Stimulated activated CD8-positive, alpha-beta memory T cell treated with anti-CD3 and anti-CD28 coated beads, Interleukin-15, amount 100 ng/mL, for 4 hours (primary cell): ENCODE results near the gene MAN1C1.

ENCODE experiments used
- DNase-seq, 2 donors: peaks; one replicate each; pipeline ENCODE4 v3.0.0-alpha.2; 2020; ENCODE audit warnings: low read depth in 2 of 2

The MAN1C1 gene

DNA sequence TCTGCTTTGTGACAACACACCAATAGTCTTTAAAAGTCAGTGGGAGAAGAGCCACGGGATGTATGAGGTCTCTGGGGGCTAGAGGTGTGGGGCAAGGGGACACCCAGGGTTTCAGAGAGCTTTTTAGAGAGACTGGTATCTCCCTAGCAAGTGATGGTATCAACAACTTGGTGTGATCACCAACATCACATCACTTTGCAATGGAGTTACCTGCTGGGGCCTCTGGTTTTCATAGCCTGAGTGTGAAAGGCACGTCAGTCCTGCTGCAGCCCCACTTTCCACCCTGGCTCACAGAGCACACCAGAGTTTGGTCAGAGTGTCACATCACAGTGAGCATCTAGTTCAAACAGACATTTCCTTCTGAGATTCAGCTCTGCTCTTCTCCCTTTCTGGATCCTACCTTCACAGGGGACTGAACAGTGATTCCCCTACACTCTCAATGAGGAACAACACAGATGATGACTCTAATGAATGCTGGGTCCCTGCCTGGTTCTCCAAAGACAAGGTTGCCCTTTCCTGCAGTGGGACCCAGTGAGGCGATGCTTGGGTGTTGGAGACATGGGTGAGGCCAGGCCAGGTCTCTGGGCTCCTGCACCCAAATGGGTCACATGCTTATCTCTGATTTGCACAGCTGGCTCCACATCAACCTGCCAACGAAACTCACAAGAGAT, 2.0 kb upstream of the MAN1C1 start:
- DNase-seq = no peak

DNA sequence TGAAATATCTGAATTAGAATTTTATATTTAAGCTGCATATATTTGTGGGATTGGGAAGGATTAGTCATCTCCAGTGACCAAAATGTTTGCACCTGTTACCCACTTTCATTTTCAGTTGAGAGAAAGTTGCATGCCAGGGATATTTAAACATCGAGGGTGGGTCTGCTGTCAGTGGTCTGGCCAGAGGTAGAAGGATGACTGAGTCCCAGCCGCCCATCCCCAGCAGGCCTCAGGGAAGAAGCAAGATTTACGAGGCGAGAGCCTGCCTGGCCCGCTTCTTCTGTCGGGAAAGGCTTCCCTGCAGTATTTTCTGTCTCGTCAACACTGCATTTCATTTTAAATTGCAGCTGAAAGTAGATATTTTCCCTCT, 1.4 kb upstream of the MAN1C1 start:
- DNase-seq = no peak

DNA sequence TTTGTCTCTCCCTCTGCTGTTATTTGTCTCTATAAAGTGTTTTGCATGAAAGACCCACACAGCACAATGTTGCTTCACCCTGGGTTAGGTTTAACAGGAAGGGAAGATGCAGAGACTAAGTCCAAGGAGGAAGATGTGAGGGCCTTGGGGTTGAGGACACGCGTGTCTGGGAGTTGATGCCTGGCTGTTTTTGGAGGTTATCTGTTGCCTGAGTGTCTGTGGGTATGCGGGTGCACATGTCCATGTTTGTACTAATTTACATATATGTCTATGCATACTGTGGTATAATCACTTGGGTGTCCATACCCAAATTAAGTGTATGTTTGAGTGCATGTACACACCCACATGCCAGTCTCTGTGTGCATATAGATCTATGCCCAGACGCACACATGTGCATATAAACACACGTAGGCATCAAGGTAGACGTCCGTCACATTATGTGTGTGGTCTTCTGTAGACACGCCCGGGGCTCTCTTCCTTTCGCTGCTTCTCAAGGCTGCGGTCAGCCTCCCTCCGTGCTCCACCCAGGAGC, 962 bp upstream of the MAN1C1 start:
- no peak for DNase-seq

DNA sequence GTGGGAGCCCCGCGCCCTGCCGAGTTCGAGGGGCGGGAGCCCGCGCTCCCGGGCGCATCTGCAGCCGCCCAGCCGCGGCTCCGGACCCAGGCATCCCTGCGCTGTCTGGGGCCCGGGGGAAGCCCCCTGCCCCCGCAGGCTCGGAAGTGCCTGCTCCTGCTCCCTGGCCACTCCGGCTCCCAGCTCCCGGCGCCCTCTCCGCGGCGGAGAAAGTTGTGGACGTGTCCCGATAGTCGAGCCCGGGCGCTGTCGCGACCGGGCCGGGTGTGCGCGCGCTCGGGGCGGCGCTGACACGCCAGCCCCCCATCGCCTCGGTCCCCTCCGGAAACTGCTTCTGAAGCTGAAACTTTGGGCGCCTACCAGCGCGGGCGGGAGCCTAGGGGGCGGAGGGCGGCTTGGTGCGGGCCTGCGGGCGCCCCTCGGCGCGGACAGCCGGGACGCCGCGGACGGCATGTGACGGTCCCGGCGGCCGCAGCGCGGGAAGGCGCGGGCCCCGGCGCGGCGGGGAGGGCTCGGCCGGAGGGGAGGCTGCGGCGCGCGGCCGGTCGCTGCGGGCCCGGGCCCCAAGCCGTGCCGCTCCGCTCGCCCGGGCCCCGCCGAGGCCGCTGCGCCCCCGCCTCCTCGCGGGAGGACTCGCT, 515 bp downstream of the MAN1C1 start:
- DNase-seq = no peak

DNA sequence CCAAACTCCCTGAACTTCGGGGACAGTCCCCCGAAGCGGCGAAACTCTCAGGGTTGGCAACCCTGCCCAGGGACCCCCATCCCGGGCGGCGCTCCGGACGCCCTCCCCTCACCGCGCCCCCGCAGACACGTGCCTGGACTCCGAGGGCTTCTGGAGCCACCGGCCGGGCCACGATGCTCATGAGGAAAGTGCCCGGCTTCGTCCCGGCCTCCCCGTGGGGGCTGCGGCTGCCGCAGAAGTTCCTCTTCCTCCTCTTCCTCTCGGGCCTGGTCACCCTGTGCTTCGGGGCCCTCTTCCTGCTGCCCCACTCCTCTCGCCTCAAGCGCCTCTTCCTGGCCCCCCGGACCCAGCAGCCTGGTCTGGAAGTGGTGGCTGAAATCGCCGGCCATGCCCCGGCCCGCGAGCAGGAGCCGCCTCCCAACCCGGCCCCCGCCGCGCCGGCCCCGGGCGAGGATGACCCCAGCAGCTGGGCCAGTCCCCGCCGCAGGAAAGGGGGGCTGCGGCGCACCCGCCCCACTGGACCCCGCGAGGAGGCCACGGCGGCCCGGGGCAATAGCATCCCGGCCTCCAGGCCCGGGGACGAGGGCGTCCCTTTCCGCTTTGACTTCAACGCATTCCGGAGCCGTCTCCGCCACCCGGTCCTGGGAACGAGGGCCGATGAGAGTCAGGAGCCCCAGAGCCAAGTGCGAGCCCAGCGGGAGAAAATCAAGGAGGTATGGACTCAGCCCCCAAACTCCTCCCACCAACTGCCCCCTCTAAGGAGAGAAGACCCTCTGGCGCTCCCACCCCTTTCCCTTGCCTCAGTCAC, 1.2 kb downstream of the MAN1C1 start:
- no peak for DNase-seq

DNA sequence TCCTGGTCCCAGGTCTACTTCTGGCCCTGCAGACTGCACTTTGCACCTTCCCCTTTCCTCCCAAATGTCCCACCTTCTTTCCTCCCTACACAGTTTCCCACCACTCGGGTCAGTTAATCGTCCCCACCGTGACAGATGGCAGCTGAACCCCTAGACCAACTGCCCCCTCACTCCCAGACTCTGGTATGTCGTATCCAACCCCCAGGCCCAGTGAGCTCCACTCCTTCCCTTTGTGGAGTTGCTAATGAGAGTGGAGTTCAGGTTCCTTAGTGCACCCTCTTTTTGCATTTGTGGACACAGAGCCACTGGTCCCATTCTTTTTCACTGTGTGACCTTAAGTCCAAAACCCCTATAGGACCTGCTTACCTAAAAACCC, 1.8 kb downstream of the MAN1C1 start:
- DNase-seq = no peak

DNA sequence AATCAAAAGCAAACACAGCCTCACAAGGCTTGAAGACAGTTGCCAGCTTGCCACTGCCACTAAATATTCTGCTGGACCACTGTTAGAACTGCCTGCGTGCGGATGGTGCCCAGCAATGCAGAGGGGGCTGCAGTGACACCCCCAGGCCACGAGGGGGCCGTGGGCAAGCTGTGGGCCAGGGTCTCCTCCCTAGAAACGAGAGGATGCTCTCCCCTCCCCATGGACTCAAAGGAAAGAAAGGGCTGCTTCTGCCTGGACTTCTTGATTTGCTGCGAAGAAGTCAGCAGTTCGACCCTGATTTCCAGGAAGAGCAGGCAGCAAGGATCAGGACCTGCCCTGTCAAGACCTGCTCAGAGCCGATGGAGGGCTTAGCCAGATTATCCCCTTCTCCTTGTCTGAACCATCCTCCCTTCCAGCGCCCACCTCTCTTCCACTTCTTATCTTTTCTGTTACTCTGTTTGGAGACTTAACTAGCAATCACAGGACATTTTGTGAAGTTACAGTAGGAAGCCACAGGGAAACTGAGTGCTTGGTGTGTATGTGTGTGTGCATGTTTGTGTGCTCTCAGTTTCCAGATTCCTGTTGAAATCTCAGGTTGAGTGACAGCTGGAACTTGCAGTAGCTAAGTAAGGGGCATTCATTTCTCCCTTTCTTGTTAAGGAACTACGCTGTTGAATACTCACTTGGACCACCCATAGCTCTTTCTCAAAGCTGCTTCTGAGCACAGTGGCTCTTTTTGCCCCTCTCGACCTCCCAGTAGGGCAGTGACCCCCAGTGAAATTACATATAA, 2.7 kb downstream of the MAN1C1 start:
- DNase-seq = no peak

DNA sequence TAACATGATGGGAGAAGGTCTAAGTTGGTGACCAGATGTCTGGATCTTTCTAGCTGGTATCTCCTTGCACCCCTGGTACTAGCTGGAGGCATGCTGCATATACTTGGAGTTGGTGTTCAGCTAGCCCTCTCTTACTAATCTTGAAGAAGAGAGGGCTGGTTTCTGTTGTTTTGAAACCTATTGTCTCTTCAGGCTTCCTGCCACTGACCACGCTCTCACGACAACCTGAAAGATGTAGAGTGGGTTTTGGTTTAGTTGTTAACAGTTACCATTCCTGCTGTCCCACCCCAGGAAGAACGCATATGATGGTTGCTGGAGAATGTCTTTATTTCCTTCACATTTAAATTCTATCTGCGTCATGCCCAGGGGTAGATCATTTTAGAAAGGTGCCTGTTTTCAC, 3.6 kb downstream of the MAN1C1 start:
- no peak for DNase-seq

DNA sequence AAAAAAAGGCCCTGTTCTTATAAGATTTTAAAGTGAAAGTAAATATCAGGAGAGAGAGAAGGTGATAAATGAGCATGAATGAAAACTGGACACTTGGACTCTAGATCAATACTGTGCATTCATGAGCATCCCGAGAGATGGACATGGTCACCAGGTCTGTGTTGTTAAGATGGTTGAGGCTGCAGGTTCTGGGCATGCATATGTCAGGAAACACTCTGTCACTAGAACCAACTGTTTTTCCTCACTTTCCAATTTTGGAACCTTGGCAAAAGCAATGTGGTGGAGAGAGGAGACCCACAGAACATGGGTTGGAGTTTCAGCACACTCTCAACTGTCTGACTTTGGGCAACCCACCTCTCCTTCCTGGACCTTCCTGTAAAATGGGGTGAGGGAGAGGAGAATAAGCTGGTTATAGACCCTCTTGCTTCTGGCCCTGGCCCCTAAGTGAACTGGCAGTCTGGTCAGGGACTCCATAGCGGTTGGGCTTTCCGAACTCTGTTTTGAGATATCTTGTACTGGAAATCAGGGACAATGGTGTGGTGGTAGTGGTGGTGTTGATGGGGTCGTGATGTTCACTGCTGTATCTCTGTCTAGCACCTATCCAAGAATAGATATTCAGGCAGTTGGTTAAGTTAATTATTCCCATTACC, 4.2 kb downstream of the MAN1C1 start:
- no peak for DNase-seq

DNA sequence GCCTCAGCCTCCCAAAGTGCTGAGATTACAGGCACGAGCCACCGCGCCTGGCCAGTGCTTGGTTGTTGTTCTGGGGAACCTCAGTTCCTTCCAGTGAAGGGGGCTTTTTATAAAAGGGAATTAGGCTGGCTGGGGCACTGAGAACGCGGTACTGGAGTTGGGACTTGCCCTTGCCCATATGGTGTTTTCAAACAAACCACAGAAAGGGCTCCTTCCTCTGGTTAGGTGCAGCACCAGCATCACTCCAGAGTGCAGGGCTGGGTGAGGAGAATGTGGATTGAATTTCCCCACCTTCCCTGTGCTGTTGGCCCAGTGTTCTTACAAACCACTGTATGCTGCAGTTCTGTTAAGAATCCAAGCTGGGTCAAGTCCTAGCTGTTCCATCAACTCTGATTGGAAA, 5.3 kb downstream of the MAN1C1 start:
- no peak for DNase-seq

DNA sequence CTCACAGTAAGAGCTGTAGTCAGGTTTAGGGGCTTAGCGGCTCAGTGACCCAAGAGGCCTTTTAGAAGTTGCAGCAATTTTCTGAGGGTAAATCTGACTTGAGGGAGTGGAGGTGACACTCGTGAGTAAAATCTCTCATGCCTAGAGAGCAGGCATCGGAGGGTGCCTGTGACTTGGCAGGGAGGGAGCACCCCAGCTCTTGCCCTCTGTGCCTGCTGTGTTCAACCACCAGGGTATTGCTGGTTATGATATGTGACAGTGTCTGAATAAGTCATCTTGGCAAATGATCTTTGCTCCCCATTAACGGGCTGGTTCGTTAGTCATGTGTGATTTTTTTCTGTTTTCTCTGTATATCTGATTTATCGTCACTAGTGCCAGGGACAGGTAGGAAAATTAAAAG, 5.9 kb downstream of the MAN1C1 start:
- no peak for DNase-seq

DNA sequence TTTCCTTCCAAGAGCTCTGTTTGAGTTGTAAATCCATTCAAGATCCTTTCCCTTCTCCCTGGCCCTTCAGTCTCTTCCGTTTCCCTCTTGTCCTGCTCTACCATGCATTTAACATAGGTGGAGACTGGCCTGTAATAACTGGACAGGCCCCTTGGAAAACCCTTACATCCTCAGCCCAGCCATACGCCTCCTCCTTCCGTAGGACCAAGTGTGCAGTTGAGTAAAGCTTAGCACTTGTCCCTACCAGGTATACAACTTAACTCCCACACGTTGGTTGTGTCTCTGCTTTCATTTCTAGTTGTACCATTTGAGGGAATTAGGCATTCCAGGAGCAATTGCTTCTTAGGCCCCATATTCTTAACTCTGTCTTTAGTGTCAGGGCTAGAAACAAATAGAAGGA, 6.4 kb downstream of the MAN1C1 start:
- DNase-seq = no peak

DNA sequence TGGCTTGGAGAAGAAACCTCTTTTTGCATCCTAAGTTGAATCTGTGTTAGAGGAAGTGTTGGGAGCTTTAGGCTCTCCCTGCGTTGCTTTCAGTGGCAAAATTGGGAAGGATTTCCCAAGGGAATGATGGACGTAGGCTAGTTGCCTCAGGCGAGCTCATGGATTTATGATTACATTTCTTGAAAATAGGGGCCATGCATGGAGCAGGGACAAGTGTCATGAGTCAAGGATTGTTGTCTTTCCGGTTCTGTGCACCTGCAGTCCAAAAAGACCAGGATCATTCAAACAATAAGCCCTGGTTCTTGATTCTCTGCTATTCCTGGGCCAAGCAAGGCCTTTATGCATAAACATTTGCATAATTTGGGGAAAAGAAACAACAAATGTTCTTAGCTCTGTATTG, 7.1 kb downstream of the MAN1C1 start:
- no peak for DNase-seq

DNA sequence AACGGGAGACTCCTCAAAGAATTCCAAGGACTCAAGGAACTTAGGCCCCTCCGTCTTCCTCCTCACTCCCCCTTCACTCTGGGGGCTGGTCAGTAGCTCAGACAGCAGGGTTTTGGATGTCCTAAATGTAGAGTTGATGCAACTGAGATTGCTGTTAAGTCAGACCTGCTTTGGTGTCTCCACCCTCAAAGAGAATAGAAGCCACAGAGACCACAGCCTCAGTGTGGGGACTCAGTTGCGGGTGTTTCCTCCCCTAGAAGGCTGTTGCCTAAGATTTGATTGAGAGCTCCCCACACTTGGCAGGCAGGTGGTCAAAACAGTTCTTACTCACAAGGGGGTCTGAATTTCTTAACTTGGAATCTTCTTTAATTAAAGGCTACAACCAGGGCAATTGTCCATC, 7.6 kb downstream of the MAN1C1 start:
- no peak for DNase-seq

DNA sequence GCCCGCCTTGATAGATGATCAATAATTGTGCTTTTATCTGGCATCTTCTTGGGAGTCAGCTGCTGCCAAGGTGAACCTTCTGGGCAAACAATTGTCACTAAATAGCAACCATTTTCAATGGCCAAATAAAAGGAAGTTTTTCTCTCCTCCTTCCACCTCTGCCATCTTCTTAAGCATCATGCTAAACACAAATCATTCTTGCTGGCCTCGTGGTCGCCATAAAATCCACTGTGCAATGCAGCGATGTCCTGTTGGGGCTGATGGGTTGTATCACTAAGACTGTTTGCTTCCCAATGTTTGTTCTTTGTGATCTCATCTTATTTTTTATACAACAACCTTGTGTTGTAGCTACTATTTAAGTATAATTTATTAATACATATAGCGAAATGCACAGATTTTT, 8.0 kb downstream of the MAN1C1 start:
- DNase-seq = no peak

DNA sequence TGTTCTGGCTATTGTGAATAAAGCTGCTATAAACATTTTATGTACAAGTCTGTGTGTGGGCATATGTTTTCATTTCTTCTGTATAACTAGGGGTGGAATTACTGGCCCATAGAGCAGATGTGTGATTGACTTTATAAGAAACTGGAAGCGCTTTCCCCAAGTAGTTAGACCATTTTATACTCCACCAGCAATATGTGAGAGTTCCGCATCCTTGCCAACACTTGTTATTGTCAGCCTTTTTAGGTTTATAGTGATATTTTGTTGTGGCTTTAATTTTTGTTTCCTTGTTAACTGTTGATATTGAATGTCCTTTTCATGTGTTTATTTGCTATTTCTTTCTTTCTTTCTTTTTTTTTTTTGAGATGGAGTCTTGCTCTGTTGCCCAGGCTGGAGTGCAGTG, 9.4 kb downstream of the MAN1C1 start:
- DNase-seq = no peak

DNA sequence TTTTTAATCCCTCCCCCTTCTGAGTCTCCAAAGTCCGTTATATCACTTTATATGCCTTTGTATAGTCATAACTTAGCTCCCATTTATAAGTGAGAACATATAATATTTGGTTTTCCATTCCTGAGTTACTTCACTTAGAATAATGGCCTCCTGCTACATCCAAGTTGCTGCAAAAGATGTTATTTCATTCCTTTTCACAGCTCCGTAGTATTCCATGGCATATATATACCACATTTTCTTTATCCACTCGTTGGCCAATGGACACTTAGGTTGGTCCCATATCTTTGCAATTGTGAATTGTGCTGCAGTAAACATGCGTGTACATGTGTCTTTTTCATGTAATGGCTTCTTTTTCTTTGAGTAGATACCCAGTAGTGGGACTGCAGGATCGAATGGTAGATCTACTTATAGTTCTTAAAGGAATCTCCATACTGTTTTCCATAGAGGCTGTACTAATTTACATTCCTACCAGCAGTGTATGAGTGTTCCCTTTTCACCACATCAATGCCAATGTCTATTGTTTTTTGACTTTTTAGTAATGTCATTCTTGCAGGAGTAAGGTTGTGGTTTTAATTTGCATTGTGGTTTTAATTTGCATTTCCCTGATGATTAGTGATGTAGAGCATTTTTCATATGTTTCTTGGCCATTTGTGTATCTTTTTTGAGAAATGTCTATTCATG, 12.3 kb downstream of the MAN1C1 start:
- no peak for DNase-seq

DNA sequence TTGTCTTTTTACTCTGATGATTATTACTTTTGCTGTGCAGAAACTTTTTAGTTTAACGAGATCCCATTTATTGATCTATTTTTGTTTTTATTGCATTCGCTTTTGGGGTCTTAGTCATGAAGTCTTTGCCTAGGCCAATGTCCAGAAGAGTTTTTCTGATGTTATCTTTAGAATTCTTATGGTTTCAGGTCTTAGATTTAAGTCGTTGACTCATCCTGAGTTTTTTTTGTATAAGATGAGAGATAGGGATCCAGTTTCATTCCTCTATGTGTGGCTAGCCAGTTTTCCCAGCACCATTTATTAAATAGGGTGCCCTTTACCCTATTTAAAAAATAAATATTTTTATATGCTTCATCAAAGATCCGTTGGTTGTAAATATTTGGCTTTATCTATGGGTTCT, 13.2 kb downstream of the MAN1C1 start:
- DNase-seq = no peak

DNA sequence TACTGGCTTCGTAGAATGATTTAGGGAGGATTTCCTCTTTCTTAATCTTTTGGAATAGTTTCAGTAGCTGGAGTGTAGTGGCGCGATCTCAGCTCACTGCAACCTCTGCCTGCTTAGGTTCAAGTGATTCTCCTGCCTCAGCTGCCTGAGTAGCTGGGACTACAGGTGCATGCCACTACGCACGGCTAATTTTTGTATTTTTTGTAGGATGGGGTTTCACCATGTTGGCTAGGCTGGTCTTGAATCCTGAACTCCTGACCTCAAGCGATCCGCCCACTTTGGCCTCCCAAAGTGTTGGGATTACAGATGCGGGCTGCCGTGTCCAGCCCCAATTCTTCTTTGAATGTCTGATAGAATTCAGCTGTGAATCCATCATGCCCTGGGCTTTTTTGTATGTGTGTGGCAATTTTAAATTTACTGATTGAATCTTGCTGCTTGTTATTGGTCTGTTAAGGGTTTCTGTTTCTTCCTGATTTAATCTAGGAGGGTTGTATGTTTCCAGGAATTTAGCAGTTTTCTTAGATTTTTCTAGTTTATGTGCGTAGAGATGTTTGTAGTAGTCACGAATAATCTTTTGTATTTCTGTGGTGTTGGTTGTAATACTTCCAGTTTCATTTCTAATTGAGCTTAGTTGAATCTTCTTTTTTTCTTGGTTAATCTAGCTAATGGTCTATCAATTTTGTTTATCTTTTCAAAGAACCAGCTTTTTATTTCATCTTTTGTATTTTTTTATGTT, 15.3 kb downstream of the MAN1C1 start:
- DNase-seq = no peak

DNA sequence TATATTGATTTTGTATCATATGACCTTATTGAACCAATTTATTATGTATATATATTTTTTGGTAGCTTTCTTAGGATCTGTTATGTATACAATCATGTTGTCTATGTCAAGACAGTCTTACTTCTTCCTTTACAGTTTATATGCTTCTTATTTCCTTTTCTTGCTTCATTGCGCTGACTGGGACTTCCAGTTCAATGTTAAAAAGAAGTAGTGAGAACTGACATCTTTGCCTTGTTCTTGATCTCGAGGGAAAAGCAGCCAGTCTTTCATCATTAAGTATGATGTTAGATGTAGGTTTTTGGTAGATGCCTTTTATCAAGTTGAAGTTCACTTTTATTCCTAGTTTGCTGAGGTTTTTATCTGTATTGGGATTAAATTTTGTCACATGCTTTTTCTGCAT, 17.5 kb downstream of the MAN1C1 start:
- no peak for DNase-seq
